Aorta (tissue), 5 donors: ENCODE results near the gene SLC25A33. TPM values are rescaled to one million over a fixed set of nuclear protein-coding genes. Genes with fewer than 3 reads are reported as not detected.
A peak's percentile ranks its signal among the peaks of the same experiment; 100 is the strongest.

Experiments
- ATAC-seq: fragments of 200-7000 bp; cut with Tn5 transposase; one replicate; pipeline ENCODE4 v1.9.1; 2022; ENCODE audit warnings: moderate library complexity; ENCODE audit not compliant: low FRiP score
- DNase-seq, 2 donors: peaks; one replicate each; pipeline ENCODE4 v3.0.0-alpha.2; 2020
- H3K27ac ChIP-seq, 2 donors: one replicate each; pipeline ENCODE4 v1.5.1; 2013; ENCODE audit warnings: low read length in 2 of 2, mild to moderate bottlenecking in 2 of 2, moderate library complexity in 2 of 2, control low read depth in 1 of 2, inconsistent platforms in 1 of 2, low read depth in 1 of 2
- H3K27me3 ChIP-seq, 2 donors: one replicate each; pipeline ENCODE4 v1.6.1; 2013; ENCODE audit warnings: control low read depth in 1 of 2, low read length in 1 of 2, mild to moderate bottlenecking in 1 of 2, moderate library complexity in 1 of 2; ENCODE audit not compliant: insufficient read depth in 2 of 2, control insufficient read depth in 1 of 2
- H3K36me3 ChIP-seq, 2 donors: one replicate each; pipeline ENCODE4 v1.6.1; 2013; ENCODE audit warnings: control low read depth in 1 of 2, low read length in 1 of 2, mild to moderate bottlenecking in 1 of 2; ENCODE audit not compliant: insufficient read depth in 2 of 2, control insufficient read depth in 1 of 2
- H3K4me1 ChIP-seq, 2 donors: one replicate each; pipeline ENCODE4 v1.6.1; 2013; ENCODE audit warnings: low read length in 2 of 2, control low read depth in 1 of 2, mild to moderate bottlenecking in 1 of 2, moderate library complexity in 1 of 2; ENCODE audit not compliant: insufficient read depth in 2 of 2, control insufficient read depth in 1 of 2
- H3K4me3 ChIP-seq, 2 donors: one replicate each; pipeline ENCODE4 v1.5.1; 2013; ENCODE audit warnings: low read length in 2 of 2, control low read depth in 1 of 2, mild to moderate bottlenecking in 1 of 2
- H3K9me3 ChIP-seq: one replicate; pipeline ENCODE4 v1.6.1; 2013; ENCODE audit warnings: mild to moderate bottlenecking, low read length; ENCODE audit not compliant: control insufficient read depth
- WGBS, 2 donors: extraction: QIAGEN DNeasy Blood & Tissue Kit; methylation state at CpG; one replicate each; pipeline ENCODE4 v1.1.7; 2013; 5-methylcytosine and 5-hydroxymethylcytosine counted together
- intact Hi-C, 2 donors: fragments of 100-400 bp; cut with DNase I; formaldehyde crosslinking; loops; one replicate each; pipeline versions ENCODE4 v1.14.2 to v1.15.0; 2022
- polyA plus RNA-seq, 2 donors: library from polyadenylated mRNA; stranded (reverse); fragments of 200-250 nt; gene quantifications; one replicate each; pipeline ENCODE4 v1.2.3, GENCODE V29; 2013
- total RNA-seq, 2 donors: library from RNA; stranded (reverse); fragmentation: NEBNext Ultra II Directional; extraction: Animal tissue kit (Norgen Biotek cat#: 25700); gene quantifications; one replicate each; pipeline ENCODE4 v1.2.1, GENCODE V29; 2021
- donor health status: healthy with polysubstance abuse.
- donor health status: Bipolar disorder and iron deficiency.
- donor health status: DM: no; HTN: no; CAD: no.
- donor health status: DM: no; HTN: no; CAD: no.
- donor health status: DM: yes; HTN: yes; CAD: no.

SLC25A33 gene
- total and polyA plus RNA-seq, 4 donors, result 1.5 to 3.0 (median 2.1) TPM

DNA sequence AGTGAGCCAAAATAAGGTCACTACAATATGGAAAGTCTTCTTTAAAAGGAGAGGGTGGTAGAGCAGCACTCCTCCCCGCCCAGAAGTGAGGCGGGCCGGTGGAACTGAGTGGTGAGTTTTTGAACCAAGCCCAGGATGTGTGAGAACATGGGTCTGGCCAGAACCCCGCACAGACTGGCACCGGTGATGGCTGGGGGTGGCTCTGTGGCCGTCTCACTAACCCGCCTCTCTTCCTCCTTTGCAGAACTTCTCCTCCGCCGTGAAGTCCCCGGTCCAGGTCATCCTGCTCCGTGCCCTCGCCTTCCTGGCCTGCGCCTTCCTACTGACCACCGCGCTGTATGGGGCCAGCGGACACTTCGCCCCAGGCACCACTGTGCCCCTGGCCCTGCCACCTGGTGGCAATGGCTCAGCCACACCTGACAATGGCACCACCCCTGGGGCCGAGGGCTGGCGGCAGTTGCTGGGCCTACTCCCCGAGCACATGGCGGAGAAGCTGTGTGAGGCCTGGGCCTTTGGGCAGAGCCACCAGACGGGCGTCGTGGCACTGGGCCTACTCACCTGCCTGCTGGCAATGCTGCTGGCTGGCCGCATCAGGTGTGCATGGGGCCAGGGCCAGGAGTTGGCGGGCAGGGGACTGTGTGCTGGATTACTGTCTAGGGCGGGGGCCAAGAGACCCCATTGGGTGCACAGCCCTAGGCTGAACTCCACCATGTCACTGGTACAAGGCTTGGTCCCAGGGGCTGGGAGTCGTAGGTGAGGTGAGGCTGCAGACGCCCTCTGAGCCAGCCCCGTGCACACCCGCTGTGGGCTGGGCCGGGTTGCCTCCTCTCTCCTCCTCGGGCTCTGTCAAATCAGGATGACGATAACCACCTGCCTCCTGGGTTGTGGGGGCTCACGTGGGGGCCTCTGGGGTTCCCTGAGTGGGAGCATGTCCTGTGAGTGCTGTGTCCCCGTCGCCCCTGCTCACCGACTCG is 61.9 kb downstream of the SLC25A33 start:
- Histone ChIP-seq H3K9me3 (no peaks in the 10 kb centered on the region), H3K27me3 (no peaks in the 10 kb centered on the region), H3K4me3 (no peak overlapping the region), H3K36me3 (peaks cover 2 to 4% of the 10 kb centered on the region in 2 donors), H3K4me1 (no peaks in the 10 kb centered on the region), H3K27ac (no peak overlapping the region)
- intact Hi-C loops, result no loop called here
- DNase-seq, result peak in 1 of 2 donors; percentile 29
- 93% methylated on average over 38 to 39 of the region's 39 CpGs for WGBS, 2 donors
- ATAC-seq, result no peak

DNA sequence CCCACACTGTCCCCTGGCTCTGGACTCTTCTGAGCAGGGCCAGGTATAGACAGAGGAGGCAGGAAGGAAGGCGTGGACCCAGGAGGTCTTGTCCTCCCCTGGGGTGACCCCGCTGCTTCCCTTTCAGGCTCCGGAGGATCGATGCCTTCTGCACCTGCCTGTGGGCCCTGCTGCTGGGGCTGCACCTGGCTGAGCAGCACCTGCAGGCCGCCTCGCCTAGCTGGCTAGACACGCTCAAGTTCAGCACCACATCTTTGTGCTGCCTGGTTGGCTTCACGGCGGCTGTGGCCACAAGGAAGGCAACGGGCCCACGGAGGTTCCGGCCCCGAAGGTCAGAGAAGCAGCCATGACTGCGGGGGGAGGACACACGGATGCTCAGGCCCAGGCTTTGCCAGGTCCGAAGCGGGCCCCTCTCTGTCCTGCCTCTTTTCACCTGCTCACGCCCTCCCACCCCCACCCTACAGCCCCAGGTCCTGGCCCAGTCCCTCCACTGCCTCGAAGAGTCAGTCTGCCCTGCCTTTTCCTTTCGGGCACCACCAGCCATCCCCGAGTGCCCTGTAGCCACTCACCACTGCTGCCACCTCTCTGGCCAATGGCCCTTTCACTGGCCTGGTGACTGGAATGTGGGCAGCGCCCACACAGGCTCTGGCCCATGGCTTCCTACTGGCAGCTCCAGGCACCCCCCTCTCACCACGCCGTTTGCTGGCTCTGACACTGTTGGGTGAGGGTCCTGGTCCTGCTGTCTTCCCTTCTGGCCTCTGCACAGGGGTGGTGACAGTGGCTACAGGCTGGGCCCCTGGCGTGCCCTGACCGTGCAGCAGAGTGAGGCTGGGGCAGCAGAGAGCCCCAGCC is 62.9 kb downstream of the SLC25A33 start:
- Histone ChIP-seq H3K27me3 (no peaks in the 10 kb centered on the region), H3K4me3 (no peak overlapping the region), H3K4me1 (no peaks in the 10 kb centered on the region), H3K27ac (no peak overlapping the region), H3K36me3 (peaks cover 2 to 4% of the 10 kb centered on the region in 2 donors), H3K9me3 (no peaks in the 10 kb centered on the region)
- DNase-seq (no peak), ATAC-seq (no peak)
- intact Hi-C loops, result no loop called here
- 91 to 95% methylated on average over 26 of the region's 26 CpGs for WGBS, 2 donors

DNA sequence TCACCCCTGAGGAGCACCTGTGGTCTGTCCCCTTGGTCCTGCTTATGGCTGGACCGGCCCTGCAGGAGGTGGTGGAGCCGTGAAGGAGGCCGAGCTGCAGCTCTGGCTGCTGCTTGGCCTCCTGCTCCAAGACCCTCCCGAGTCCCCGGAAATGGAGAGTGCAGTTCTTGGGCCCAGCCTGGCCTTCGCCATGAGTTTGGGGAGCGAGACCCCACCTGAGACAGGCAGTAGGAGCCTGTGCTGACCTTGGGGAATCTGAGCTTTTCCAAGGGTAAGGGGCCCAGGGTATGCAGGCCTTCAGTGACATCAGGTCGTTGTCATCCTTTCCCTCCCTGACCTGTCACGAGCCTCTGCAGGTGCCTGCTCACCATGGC is 63.5 kb downstream of the SLC25A33 start:
- Histone ChIP-seq H3K9me3 (no peaks in the 10 kb centered on the region), H3K4me3 (no peak overlapping the region), H3K36me3 (peaks cover 2 to 4% of the 10 kb centered on the region in 2 donors), H3K4me1 (no peaks in the 10 kb centered on the region), H3K27ac (no peak overlapping the region), H3K27me3 (no peaks in the 10 kb centered on the region)
- WGBS, 2 donors, result 94 to 97% methylated on average over 9 of the region's 9 CpGs
- ATAC-seq (no peak), DNase-seq (no peak)
- intact Hi-C loops, result no loop called here

DNA sequence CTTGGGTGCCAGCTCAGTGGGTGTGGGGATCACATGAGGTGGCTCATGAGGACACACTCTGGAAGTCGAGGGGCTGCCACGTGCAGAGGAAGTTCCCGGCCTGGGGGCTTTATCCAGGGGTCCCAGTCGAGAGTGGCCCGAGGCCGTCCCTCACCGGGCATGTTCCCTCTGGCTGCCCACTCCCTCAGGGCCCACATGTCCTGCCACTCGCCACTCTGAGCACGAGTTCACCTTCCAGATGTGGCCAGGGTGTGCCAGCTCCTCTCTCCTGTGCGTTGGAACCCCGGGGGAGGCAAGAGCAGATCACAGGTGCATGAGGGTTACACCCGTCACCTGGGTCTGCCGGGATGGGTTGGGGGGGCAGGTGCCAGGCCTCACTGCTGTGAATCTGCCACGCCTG is 64.0 kb downstream of the SLC25A33 start:
- no peak for DNase-seq
- Histone ChIP-seq H3K27me3 (no peaks in the 10 kb centered on the region), H3K4me3 (no peak overlapping the region), H3K36me3 (peaks cover 2 to 4% of the 10 kb centered on the region in 2 donors), H3K4me1 (no peaks in the 10 kb centered on the region), H3K9me3 (no peaks in the 10 kb centered on the region), H3K27ac (no peak overlapping the region)
- intact Hi-C loops, result no loop called here
- WGBS, 2 donors, result 92 to 93% methylated on average over 14 of the region's 14 CpGs
- ATAC-seq, result no peak

DNA sequence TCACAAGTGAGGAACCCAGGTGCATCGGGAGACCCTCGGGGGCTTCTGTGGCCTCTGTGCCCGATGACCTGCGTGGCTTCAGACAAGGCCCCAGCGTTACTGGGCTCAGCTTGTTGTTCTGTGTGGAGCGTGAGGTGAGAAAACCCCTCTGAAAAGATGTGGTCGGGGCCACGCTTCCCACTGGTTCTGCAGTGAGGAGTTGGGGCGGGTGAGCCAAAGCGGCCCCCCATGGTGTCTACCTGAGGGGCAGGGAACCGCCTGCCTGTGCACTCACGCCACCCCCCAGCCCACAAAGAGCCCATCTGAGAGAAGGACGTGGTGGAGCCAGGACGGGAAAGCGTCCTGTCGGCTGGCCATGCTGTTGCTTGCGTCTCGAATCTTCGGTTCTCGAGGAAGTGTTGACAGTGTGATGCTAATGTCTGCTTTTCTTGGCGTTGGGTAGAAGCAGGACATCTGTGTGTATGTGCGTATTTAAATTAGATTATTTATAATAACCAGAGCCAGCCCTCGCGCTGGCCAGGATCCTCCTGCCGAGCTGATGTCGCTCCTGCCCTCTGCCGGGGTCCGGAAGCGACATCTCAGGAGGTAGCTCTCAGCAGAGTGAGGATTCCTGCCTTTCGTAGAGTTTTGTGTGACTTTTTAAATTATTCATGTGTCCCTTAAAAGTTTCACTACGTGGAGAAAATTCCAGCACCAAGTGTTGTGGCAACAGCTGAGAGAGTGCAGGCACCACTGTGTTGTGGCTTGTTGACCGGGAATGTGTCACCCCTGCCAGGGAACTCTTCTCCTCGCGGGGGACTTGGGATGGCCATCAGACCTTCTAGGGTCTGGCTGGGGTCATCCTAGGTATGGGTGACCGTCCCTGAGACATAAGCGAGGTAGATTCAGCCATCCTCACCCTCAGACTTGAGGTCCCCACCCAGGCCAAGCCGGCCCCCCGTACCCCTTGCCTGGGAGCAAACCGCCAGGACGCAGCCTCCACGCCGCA is 64.8 kb downstream of the SLC25A33 start:
- 89 to 90% methylated on average over 42 of the region's 42 CpGs for WGBS, 2 donors
- ATAC-seq (no peak), DNase-seq (no peak)
- Histone ChIP-seq H3K27ac (no peak overlapping the region), H3K27me3 (no peaks in the 10 kb centered on the region), H3K9me3 (no peaks in the 10 kb centered on the region), H3K36me3 (peaks cover 2 to 4% of the 10 kb centered on the region in 2 donors), H3K4me1 (no peaks in the 10 kb centered on the region), H3K4me3 (no peak overlapping the region)
- intact Hi-C loops, result no loop called here

DNA sequence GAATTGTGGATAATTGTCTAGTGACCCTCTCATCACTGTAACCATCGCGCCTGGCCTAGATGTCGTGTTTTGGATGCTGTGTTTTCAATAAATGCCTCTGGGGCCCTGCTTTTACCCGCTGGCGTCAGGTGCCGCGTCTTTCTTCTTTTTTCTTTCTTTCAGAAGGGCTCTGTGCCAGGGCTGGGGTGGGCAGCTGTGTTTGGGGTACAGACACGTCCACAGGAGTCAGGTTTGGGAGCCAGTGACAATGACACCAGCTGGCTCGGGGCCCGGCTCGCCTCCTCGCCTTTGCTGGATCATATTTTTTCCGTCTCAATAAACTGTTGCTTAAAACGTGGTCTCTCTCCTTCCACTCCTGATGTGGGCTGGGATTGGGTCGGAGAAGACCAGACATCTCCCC is 65.6 kb downstream of the SLC25A33 start:
- DNase-seq (no peak), ATAC-seq (no peak)
- Histone ChIP-seq H3K27me3 (no peaks in the 10 kb centered on the region), H3K4me1 (no peaks in the 10 kb centered on the region), H3K36me3 (peaks cover 2 to 4% of the 10 kb centered on the region in 2 donors), H3K27ac (no peak overlapping the region), H3K4me3 (no peak overlapping the region), H3K9me3 (no peaks in the 10 kb centered on the region)
- WGBS, 2 donors, result 87 to 89% methylated on average over 15 of the region's 15 CpGs
- intact Hi-C loops, result no loop called here

DNA sequence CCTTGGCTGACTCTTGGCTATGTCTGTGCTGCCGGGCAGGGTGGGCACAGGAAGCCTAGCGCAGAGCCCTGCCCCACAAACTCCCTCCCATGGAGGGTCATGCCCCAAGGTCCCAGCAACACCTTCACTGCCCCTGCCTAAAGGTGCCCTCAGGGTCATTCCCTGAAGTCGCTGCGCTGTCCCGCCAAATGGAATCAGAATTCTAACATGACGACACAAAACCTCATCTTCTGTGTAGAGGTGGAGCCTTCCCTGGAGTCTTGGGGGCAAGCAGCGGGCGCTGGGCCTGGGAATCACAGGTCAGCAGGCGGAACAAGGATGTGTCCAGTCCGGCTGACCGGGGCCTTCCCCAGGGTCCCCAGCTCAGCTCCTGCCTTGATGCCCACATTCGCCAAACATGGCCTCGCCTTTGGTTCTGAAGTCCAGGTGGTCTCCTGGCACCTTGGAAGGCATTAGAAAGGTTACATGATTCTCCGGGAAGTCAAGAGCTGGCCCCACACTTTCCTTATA is 66.7 kb downstream of the SLC25A33 start:
- no peaks in the 10 kb centered on the region for H3K9me3 ChIP-seq
- ATAC-seq (no peak), DNase-seq (no peak)
- intact Hi-C loops, result no loop called here
- H3K36me3 ChIP-seq, result peaks cover 2 to 4% of the 10 kb centered on the region in 2 donors
- 96 to 97% methylated on average over 14 of the region's 14 CpGs for WGBS, 2 donors
- no peaks in the 10 kb centered on the region for H3K4me1 ChIP-seq
- no peak overlapping the region for H3K4me3 ChIP-seq
- no peaks in the 10 kb centered on the region for H3K27me3 ChIP-seq
- no peak overlapping the region for H3K27ac ChIP-seq

DNA sequence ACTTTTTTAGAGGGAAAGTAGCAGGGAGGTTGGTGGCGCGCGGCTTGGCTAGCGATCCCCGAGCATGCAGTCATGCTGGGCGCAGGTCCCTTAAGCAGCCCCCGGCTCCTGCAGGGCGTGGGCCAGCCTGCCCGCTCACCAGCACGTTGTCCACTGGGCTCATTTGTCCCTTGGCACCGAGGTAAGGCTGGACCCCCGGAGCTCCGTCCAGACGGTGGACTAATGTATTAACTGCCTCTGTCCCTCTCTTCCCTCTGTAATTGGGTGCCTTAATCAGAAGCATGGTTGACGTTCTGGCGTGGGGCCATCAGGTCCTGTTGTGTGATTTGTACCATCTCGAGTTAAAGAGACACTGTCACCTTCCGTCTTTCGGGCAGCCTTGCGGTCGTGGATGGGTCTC is 67.2 kb downstream of the SLC25A33 start:
- no peak overlapping the region for H3K27ac ChIP-seq
- H3K4me3 ChIP-seq, result no peak overlapping the region
- intact Hi-C loops, result no loop called here
- peaks cover under 1 to 2% of the 10 kb centered on the region in 2 donors for H3K36me3 ChIP-seq
- no peak for ATAC-seq
- WGBS, 2 donors, result 89 to 91% methylated on average over 21 of the region's 21 CpGs
- no peaks in the 10 kb centered on the region for H3K9me3 ChIP-seq
- no peak for DNase-seq
- no peaks in the 10 kb centered on the region for H3K27me3 ChIP-seq
- H3K4me1 ChIP-seq, result no peaks in the 10 kb centered on the region
